Psoas muscle (tissue), 8 donors: Measurements from ENCODE around the gene SIPA1L3. TPM values are rescaled to one million over a fixed set of nuclear protein-coding genes. Genes with fewer than 3 reads are reported as not detected.

Experiments
- ATAC-seq, 4 donors: fragments of 200-7000 bp; cut with Tn5 transposase; one replicate each; pipeline ENCODE4 v1.9.1; 2020; ENCODE audit warnings: moderate library complexity in 3 of 4, mild to moderate bottlenecking in 2 of 4
- DNase-seq, 2 donors: peaks; one replicate each; pipeline ENCODE4 v3.0.0-alpha.2; 2020
- H3K27ac ChIP-seq: fragments of 200-600 bp; one replicate; pipeline ENCODE4 v1.8.0; 2022
- H3K27me3 ChIP-seq, 3 donors: fragments of 200-600 bp in 1 of 3; one replicate each; pipeline versions ENCODE4 v1.6.1 to v1.8.0; 2013 to 2022; ENCODE audit warnings: low read length in 2 of 3, mild to moderate bottlenecking in 2 of 3, moderate library complexity in 1 of 3; ENCODE audit not compliant: insufficient read depth in 3 of 3
- H3K36me3 ChIP-seq, 2 donors: fragments of 200-600 bp in 1 of 2; one replicate each; pipeline versions ENCODE4 v1.6.1 to v1.8.0; 2013 to 2022; ENCODE audit warnings: low read depth in 1 of 2, mild to moderate bottlenecking in 1 of 2, moderate library complexity in 1 of 2; ENCODE audit not compliant: insufficient read depth in 1 of 2
- H3K4me1 ChIP-seq: fragments of 200-600 bp; one replicate; pipeline ENCODE4 v1.8.0; 2022
- H3K4me3 ChIP-seq: fragments of 200-600 bp; one replicate; pipeline ENCODE4 v1.8.0; 2022; ENCODE audit warnings: mild to moderate bottlenecking
- H3K9me3 ChIP-seq: fragments of 200-600 bp; one replicate; pipeline ENCODE4 v1.8.0; 2022
- CTCF ChIP-seq: fragments of 200-600 bp; IDR thresholded peaks from one replicate; pipeline ENCODE4 v1.8.0; 2022; ENCODE audit warnings: antibody characterized with exemption
- WGBS, 3 donors: extraction: QIAGEN DNeasy Blood & Tissue Kit; methylation state at CpG; one replicate each; pipeline versions ENCODE4 v1.1.6 to v1.1.7; 2013; 5-methylcytosine and 5-hydroxymethylcytosine counted together
- intact Hi-C, 2 donors: fragments of 100-400 bp; cut with DNase I; formaldehyde crosslinking; loops; one replicate each; pipeline versions ENCODE4 v1.11.0 to v1.14.2; 2022
- polyA plus RNA-seq, 3 donors: library from polyadenylated mRNA; stranded (reverse); fragments of 200-250 nt; gene quantifications; one replicate each; pipeline ENCODE4 v1.2.3, GENCODE V29; 2013
- total RNA-seq, 4 donors: library from RNA; stranded (reverse); fragmentation: NEBNext Ultra II Directional in 2 of 4; extraction: Animal tissue kit (Norgen Biotek cat#: 25700) in 2 of 4; gene quantifications; one replicate each; pipeline versions ENCODE4 v1.2.1 to v1.2.4, GENCODE V29; 2021 to 2023
- donor health status: healthy with polysubstance abuse.
- donor health status: DM: no; HTN: no; CAD: no; lungs with moderate emphysema.
- donor health status: Bipolar disorder and iron deficiency.
- donor health status: healthy.
- donor health status: DM: yes; HTN: yes; CAD: no.
- donor health status: DM: no; HTN: no; CAD: no.
- donor health status: DM: no; HTN: no; CAD: no.
- donor health status: DM: yes; HTN: yes; CAD: no.

SIPA1L3 gene
- total and polyA plus RNA-seq, 7 donors, result 2.9 to 28.2 (median 8.3) TPM

DNA sequence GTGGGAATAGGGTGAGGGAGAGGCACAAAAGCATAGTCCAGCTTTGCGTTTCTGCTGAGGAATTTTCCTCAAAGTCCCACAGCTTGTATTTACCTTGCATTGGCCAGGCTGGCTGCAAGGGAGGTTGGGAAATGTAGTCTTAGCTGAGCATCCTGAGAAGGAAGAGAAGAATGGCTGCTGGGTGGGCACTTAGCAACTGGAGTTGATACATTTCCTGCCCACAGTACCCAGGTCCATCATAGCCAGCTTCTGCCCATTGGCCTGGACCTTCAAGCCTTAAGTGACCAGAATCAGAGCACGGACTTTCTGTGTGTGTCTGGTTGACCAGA is 112.4 kb downstream of the SIPA1L3 start:
- 80 to 86% (median 81%) methylated on average over 2 of the region's 2 CpGs for WGBS, 3 donors
- no peak overlapping the region for H3K4me3 ChIP-seq
- H3K4me1 ChIP-seq, result peaks cover 41% of the 10 kb centered on the region
- no peaks in the 10 kb centered on the region for H3K27me3 ChIP-seq
- ATAC-seq, result no peak
- H3K9me3 ChIP-seq, result no peaks in the 10 kb centered on the region
- intact Hi-C loops, result no loop called here
- peak overlapping the region; percentile 71 for H3K27ac ChIP-seq
- H3K36me3 ChIP-seq, result no peaks in the 10 kb centered on the region
- no peak for TF ChIP-seq CTCF
- DNase-seq, result no peak

DNA sequence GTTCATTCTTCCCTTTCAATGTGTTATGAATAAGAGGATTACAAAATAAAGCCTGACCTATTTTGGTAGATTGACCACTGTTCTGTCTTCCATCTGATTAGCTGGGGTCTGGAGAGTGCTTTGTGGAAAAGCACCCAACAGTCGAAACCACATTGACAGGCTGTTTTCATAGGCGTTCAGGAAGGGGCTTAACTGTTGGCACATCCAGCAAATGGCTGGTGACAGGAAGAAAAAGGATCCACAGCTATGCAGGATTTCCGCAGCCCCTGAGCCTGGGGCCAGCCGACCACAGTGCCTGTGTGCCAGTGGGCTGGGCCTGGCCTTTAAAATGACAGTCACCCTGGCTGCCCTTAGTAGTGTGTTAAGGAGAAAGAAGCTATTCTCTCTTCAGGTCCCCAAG is 113.3 kb downstream of the SIPA1L3 start:
- no peak for TF ChIP-seq CTCF
- DNase-seq, result no peak
- no peaks in the 10 kb centered on the region for H3K27me3 ChIP-seq
- H3K4me3 ChIP-seq, result no peak overlapping the region
- WGBS, 3 donors, result 30 to 62% (median 42%) methylated on average over 4 of the region's 4 CpGs
- H3K27ac ChIP-seq, result peak overlapping the region; percentile 71
- no peak for ATAC-seq
- peaks cover 46% of the 10 kb centered on the region for H3K4me1 ChIP-seq
- intact Hi-C loops, result no loop called here
- H3K9me3 ChIP-seq, result no peaks in the 10 kb centered on the region
- no peaks in the 10 kb centered on the region for H3K36me3 ChIP-seq

DNA sequence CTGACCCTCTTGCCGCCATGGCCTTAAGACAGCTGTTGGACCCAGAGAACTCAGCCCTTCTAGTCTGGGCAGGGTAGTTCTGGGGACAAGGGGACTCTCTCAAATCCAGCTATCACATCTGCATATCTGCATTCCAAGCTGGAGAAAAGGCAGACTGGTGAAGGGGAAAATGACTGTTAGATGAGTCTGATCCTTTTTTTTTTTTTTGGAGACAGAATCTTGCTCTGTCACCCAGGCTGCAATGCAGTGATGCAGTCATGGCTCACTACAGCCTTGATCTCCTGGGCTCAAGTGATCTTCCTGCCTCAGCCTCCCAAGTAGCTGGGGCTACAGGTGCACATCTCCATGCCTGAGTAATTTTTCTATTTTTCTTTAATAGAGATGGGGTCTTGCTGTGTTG is 114.3 kb downstream of the SIPA1L3 start:
- ATAC-seq (no peak), DNase-seq (no peak)
- TF ChIP-seq CTCF, result no peak
- intact Hi-C loops, result no loop called here
- Histone ChIP-seq H3K4me1 (peaks cover 46% of the 10 kb centered on the region), H3K27me3 (no peaks in the 10 kb centered on the region), H3K27ac (no peak overlapping the region), H3K36me3 (no peaks in the 10 kb centered on the region), H3K9me3 (no peaks in the 10 kb centered on the region), H3K4me3 (no peak overlapping the region)
- 98 to 100% (median 100%) methylated on average over 1 of the region's 1 CpG for WGBS, 3 donors

GRCh38 chr19:38022791-38023670 is 116.0 kb downstream of the SIPA1L3 start:
- Histone ChIP-seq H3K4me1 (peaks cover 46% of the 10 kb centered on the region), H3K9me3 (no peaks in the 10 kb centered on the region), H3K36me3 (no peaks in the 10 kb centered on the region), H3K27ac (peak overlapping the region; percentile 82), H3K27me3 (no peaks in the 10 kb centered on the region), H3K4me3 (peak overlapping the region; percentile 2)
- TF ChIP-seq CTCF, result no peak
- peak; percentile 56 to 87 (median 72) for ATAC-seq
- intact Hi-C loops, result no loop called here
- 59 to 67% (median 60%) methylated on average over 13 of the region's 13 CpGs for WGBS, 3 donors
- DNase-seq, result no peak
